ENCODE data around the gene PANK3. TPM values are rescaled to one million over a fixed set of nuclear protein-coding genes. Genes with fewer than 3 reads are reported as not detected.
A peak's percentile ranks its signal among the peaks of the same experiment; 100 is the strongest.

The PANK3 gene
- total and polyA plus RNA-seq, 2 donors from 2014 or later, result 7.7 to 36.9 TPM

DNA sequence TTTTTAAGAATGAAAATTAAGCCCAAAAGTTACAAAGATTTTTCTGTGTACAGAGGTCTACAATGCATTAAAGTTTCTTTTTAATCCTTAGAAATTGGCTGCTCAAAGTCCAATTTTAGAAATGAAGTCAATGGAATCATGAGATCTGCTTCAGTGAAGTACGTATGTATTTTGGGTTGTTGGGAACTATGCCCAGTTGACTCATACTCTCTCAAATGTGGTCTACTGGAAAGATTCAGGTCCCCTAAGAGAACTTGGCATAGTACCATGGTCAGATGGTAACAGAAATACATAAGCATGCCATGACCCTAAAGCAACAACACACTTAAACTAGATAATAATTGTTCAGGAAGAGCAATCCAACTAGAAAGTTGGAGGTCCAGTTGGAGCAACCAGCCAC lies 27.0 kb downstream of the PANK3 start:
- H3K27ac ChIP-seq (ENCODE audit: low read depth in 2 of 2, low read length in 2 of 2), result no peak overlapping the region
- no peak for FAIRE-seq
- TF ChIP-seq, protein P1, sequence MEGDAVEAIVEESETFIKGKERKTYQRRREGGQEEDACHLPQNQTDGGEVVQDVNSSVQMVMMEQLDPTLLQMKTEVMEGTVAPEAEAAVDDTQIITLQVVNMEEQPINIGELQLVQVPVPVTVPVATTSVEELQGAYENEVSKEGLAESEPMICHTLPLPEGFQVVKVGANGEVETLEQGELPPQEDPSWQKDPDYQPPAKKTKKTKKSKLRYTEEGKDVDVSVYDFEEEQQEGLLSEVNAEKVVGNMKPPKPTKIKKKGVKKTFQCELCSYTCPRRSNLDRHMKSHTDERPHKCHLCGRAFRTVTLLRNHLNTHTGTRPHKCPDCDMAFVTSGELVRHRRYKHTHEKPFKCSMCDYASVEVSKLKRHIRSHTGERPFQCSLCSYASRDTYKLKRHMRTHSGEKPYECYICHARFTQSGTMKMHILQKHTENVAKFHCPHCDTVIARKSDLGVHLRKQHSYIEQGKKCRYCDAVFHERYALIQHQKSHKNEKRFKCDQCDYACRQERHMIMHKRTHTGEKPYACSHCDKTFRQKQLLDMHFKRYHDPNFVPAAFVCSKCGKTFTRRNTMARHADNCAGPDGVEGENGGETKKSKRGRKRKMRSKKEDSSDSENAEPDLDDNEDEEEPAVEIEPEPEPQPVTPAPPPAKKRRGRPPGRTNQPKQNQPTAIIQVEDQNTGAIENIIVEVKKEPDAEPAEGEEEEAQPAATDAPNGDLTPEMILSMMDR (IDR thresholded peaks at IDR 0.05; ENCODE audit: borderline replicate concordance, extremely low read depth, insufficient read depth), result no peak
- H3K4me1 ChIP-seq (ENCODE audit: control insufficient read depth in 2 of 3, insufficient read depth in 2 of 3, low read depth in 1 of 3, low read length in 3 of 3), result no peaks in the 10 kb centered on the region
- H3K4me3 ChIP-seq (ENCODE audit: low read length in 3 of 3), result no peak overlapping the region
- H3K27me3 ChIP-seq (ENCODE audit: control insufficient read depth, insufficient read depth, low read length), result no peaks in the 10 kb centered on the region
- H3K9me3 ChIP-seq (ENCODE audit: control insufficient read depth in 2 of 3, insufficient read depth in 1 of 3, low read length in 3 of 3), result no peaks in the 10 kb centered on the region
- intact Hi-C loops (cut with DNase I), result no loop called here
- no peak for DNase-seq
- peaks cover 0 to 5% (median 3%) of the 10 kb centered on the region in 3 donors for H3K36me3 ChIP-seq (ENCODE audit: control insufficient read depth in 2 of 3, insufficient read depth in 3 of 3, low read length in 3 of 3)
- H3K9ac ChIP-seq (ENCODE audit: low read length in 3 of 3), result no peak overlapping the region

DNA sequence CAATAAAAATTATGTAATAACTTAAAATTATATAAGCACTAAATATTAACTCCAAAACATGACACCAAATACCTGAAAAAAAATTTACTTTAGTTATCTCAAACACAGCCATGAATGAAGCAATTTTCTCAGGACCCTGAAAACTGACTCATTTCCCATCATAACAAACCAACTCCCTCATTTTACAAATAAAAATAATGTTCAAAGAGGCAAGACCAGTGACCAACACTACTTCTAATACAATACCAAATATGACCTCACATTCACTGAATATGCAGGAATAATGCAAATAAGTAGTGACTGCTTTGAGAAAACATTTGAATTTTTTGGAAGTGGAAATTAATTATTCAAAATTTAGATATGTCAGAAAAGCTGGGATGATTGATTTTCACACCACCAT lies 28.5 kb downstream of the PANK3 start:
- H3K27me3 ChIP-seq (ENCODE audit: control insufficient read depth, insufficient read depth, low read length), result no peaks in the 10 kb centered on the region
- no peak overlapping the region for H3K4me3 ChIP-seq (ENCODE audit: low read length in 3 of 3)
- H3K36me3 ChIP-seq (ENCODE audit: control insufficient read depth in 2 of 3, insufficient read depth in 3 of 3, low read length in 3 of 3), result peaks cover 0 to 5% (median 3%) of the 10 kb centered on the region in 3 donors
- H3K9ac ChIP-seq (ENCODE audit: low read length in 3 of 3), result no peak overlapping the region
- intact Hi-C loops (cut with DNase I), result no loop called here
- no peak overlapping the region for H3K27ac ChIP-seq (ENCODE audit: low read depth in 2 of 2, low read length in 2 of 2)
- H3K4me1 ChIP-seq (ENCODE audit: control insufficient read depth in 2 of 3, insufficient read depth in 2 of 3, low read depth in 1 of 3, low read length in 3 of 3), result no peaks in the 10 kb centered on the region
- FAIRE-seq (peak; percentile 8), DNase-seq (no peak)
- no peaks in the 10 kb centered on the region for H3K9me3 ChIP-seq (ENCODE audit: control insufficient read depth in 2 of 3, insufficient read depth in 1 of 3, low read length in 3 of 3)
- TF ChIP-seq, protein P1 (IDR thresholded peaks at IDR 0.05; ENCODE audit: borderline replicate concordance, extremely low read depth, insufficient read depth), result no peak

DNA sequence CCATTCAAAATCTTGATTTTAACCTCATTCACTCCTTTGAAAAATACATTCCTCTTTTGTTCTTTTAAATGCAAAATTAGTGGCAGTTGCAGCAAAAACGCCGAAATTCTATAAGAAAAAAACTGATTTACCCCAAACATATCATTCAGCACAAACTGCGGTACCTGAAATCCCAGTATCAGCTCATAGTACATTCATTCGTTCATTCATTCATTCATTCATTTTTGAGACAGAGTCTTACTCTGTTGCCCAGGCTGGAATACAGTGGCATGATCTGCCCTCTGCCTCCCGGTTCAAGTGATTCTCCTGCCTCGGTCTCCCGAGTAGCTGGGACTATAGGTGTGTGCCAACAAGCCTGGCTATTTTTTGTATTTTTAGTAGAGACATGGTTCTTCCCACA lies 29.6 kb downstream of the PANK3 start:
- DNase-seq (no peak), FAIRE-seq (no peak)

More for the DNA sequence above, 29.6 kb downstream of the PANK3 start:
- Histone ChIP-seq H3K4me3 (ENCODE audit: low read length in 3 of 3) (no peak overlapping the region), H3K36me3 (ENCODE audit: control insufficient read depth in 2 of 3, insufficient read depth in 3 of 3, low read length in 3 of 3) (peaks cover 0 to 5% (median 3%) of the 10 kb centered on the region in 3 donors), H3K9ac (ENCODE audit: low read length in 3 of 3) (no peak overlapping the region), H3K9me3 (ENCODE audit: control insufficient read depth in 2 of 3, insufficient read depth in 1 of 3, low read length in 3 of 3) (no peaks in the 10 kb centered on the region), H3K4me1 (ENCODE audit: control insufficient read depth in 2 of 3, insufficient read depth in 2 of 3, low read depth in 1 of 3, low read length in 3 of 3) (no peaks in the 10 kb centered on the region), H3K27ac (ENCODE audit: low read depth in 2 of 2, low read length in 2 of 2) (no peak overlapping the region), H3K27me3 (ENCODE audit: control insufficient read depth, insufficient read depth, low read length) (no peaks in the 10 kb centered on the region)
- TF ChIP-seq, protein P1 (IDR thresholded peaks at IDR 0.05; ENCODE audit: borderline replicate concordance, extremely low read depth, insufficient read depth), result no peak
- intact Hi-C loops (cut with DNase I), result no loop called here
